ENCODE results near the gene ATP6V1B1. TPM values are rescaled to one million over a fixed set of nuclear protein-coding genes. Genes with fewer than 3 reads are reported as not detected.

ATP6V1B1 gene
- total RNA-seq, 4 donors from 2014 or later = 22.7 to 66.9 (median 39.5) TPM

DNA sequence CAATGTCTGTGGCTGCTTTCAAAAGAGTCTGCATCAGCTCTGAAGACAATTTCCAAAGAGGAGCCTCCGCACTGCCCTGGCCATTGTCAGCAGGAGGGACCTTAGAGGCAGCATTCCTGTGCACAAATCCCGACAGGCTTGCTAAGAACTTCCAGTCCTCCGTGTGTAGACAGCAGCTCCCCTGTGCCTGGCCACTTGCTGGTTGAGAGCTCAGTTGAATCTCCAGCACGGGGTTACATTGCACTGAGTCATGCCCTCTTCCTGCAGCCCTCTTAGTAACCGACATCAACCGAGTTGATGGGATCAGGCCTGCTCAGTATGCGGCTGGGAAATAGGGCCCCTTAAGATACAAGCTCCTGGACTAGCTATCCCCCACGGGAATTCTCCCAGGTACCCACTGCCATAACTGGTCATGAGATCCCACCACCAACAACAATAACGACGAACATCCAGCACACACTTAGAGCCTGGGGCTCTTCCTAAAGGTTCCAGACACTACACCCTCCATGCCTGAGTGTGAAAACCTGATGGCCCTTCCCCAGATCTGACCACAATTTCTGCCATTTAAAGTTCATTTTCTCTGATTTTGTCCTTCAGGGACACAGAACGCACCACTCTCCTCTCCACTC, 12.0 kb downstream of the ATP6V1B1 start:
- Histone ChIP-seq H3K4me3 (peak overlapping the region; percentile 33), H3K9me3 (no peaks in the 10 kb centered on the region), H3K4me1 (peaks cover 7% of the 10 kb centered on the region), H3K27ac (no peak overlapping the region), H3K36me3 (no peaks in the 10 kb centered on the region), H3K27me3 (peaks cover 9% of the 10 kb centered on the region)
- TF ChIP-seq POLR2AphosphoS5 (IDR thresholded peaks at IDR 0.05) = no peak
- no peak for TF ChIP-seq EP300 (IDR thresholded peaks at IDR 0.05)
- TF ChIP-seq, protein P1, sequence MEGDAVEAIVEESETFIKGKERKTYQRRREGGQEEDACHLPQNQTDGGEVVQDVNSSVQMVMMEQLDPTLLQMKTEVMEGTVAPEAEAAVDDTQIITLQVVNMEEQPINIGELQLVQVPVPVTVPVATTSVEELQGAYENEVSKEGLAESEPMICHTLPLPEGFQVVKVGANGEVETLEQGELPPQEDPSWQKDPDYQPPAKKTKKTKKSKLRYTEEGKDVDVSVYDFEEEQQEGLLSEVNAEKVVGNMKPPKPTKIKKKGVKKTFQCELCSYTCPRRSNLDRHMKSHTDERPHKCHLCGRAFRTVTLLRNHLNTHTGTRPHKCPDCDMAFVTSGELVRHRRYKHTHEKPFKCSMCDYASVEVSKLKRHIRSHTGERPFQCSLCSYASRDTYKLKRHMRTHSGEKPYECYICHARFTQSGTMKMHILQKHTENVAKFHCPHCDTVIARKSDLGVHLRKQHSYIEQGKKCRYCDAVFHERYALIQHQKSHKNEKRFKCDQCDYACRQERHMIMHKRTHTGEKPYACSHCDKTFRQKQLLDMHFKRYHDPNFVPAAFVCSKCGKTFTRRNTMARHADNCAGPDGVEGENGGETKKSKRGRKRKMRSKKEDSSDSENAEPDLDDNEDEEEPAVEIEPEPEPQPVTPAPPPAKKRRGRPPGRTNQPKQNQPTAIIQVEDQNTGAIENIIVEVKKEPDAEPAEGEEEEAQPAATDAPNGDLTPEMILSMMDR (IDR thresholded peaks at IDR 0.05) = no peak
- no peak for TF ChIP-seq POLR2A (IDR thresholded peaks at IDR 0.05)
- WGBS = 56% methylated on average over 5 of the region's 11 CpGs
- no peak for DNase-seq (ENCODE audit: low spot score in 2 of 2)

DNA sequence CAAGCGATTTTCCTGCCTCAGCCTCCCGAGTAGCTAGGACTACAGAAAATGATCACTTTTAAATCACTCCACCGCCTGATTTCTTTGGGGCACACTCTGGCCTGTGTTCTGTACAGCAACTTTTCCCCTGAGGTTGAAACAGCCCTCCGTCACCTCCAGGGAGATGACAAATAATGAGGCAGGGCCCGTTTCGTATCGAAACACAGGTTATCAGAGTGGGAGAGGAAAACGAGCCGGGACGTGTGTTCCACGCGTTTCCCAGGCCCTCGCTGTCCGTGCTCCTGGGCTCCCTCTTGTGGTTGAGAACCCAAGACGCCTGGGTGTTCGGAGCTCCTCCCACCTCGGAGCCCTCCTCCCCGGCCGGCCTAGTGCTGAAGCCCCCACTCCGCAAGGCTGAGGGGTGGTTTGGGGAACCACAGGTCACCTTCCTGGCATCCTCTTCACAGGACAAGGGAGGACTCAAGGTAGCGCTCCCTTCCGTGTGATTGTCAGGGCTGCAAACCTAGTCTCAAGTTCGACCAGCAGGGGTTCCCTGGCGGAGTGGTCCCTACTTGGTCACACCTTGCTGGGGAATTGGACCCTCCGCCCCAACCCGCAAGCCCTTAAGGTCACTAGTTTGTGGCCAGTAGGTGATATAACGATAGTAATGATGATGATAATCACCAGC, 12.8 kb downstream of the ATP6V1B1 start:
- Histone ChIP-seq H3K27ac (no peak overlapping the region), H3K27me3 (peaks cover 12% of the 10 kb centered on the region), H3K9me3 (no peaks in the 10 kb centered on the region), H3K36me3 (no peaks in the 10 kb centered on the region), H3K4me1 (peaks cover 7% of the 10 kb centered on the region), H3K4me3 (peak overlapping the region; percentile 33)
- WGBS = 11% methylated on average over 11 of the region's 27 CpGs
- DNase-seq (ENCODE audit: low spot score in 2 of 2) = peak in 1 of 2 donors; percentile 86
- no peak for TF ChIP-seq POLR2AphosphoS5 (IDR thresholded peaks at IDR 0.05)
- TF ChIP-seq, protein P1 (IDR thresholded peaks at IDR 0.05) = peak; percentile 52 to 87

DNA sequence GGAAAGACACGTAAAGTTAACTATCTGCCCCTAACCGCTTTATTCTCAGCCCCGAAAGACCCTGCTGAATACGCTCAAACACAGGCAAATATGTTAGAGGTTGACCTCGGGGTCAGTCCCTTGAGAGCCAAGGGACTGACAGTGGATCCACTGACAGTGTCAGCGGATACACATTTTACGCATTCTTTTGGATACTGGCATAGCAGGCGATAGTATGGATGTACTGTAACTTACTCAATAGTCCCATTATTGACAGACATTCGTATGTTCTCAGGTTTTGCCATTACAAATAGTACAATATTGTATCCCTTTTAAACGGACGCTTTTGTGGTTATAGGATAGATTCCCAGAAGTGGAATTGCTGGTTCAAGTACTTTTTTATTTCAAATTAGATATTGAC, 13.4 kb downstream of the ATP6V1B1 start:
- TF ChIP-seq EP300 (IDR thresholded peaks at IDR 0.05) (no peak), POLR2AphosphoS5 (IDR thresholded peaks at IDR 0.05) (no peak), POLR2A (IDR thresholded peaks at IDR 0.05) (no peak)
- TF ChIP-seq, protein P1 (IDR thresholded peaks at IDR 0.05) = no peak
- 79% methylated on average over 11 of the region's 11 CpGs for WGBS
- H3K27ac ChIP-seq = no peak overlapping the region
- H3K4me3 ChIP-seq = no peak overlapping the region
- H3K4me1 ChIP-seq = peaks cover 7% of the 10 kb centered on the region
- peaks cover 12% of the 10 kb centered on the region for H3K27me3 ChIP-seq
- H3K36me3 ChIP-seq = no peaks in the 10 kb centered on the region
- H3K9me3 ChIP-seq = no peaks in the 10 kb centered on the region
- DNase-seq (ENCODE audit: low spot score in 2 of 2) = no peak

DNA sequence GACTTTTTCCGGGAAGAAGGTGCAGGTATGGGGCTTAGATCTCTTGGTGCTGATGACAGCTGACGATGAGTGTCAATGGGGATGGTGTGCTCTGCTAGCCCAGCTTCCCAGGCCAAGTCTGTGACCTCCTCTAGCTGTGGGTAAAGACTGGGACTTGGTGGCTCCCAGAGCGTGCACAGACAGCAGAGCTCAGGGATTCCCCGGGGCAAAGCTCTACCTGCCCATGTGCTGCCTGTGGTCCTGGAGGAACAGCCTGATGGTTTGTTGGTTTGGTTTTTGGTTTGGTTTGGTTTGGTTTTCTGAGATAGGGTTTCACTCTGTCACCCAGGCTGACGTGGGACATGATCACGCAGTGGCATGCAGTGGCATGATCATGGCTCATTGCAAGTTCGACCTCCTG, 19.2 kb downstream of the ATP6V1B1 start:
- 72% methylated on average over 5 of the region's 7 CpGs for WGBS
- H3K27me3 ChIP-seq = peaks cover 12% of the 10 kb centered on the region
- TF ChIP-seq POLR2AphosphoS5 (IDR thresholded peaks at IDR 0.05) (no peak), POLR2A (IDR thresholded peaks at IDR 0.05) (no peak)

DNA sequence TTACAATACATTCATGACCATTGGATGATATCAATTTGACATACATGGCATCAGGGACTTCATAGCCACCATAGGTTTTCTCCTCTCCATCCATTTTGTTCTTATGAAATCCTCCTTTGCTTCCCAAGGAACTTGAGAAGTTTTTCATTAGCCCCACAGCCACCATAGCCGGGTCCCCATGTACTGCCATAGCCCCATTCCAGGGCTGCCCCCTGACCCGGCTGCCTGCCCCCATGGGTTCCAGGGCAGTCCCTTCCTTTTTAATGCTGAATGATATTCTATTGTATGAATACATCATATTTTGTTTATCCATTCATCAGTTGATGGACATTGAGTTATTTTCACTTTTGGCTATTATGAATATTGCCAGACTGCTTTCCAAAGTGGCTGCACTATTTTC, 20.4 kb downstream of the ATP6V1B1 start:
- no peak for DNase-seq (ENCODE audit: low spot score in 2 of 2)
- no peaks in the 10 kb centered on the region for H3K36me3 ChIP-seq
- no peak overlapping the region for H3K4me3 ChIP-seq
- TF ChIP-seq EP300 (IDR thresholded peaks at IDR 0.05) (no peak), POLR2AphosphoS5 (IDR thresholded peaks at IDR 0.05) (no peak), POLR2A (IDR thresholded peaks at IDR 0.05) (no peak)
- TF ChIP-seq, protein P1 (IDR thresholded peaks at IDR 0.05) = no peak
- no peak overlapping the region for H3K27ac ChIP-seq
- no peaks in the 10 kb centered on the region for H3K9me3 ChIP-seq
- H3K4me1 ChIP-seq = no peaks in the 10 kb centered on the region
- 90% methylated on average over 2 of the region's 2 CpGs for WGBS
- H3K27me3 ChIP-seq = peaks cover 15% of the 10 kb centered on the region

More for the DNA sequence above, 19.2 kb downstream of the ATP6V1B1 start:
- H3K4me3 ChIP-seq = no peak overlapping the region
- H3K27ac ChIP-seq = no peak overlapping the region
- H3K9me3 ChIP-seq = no peaks in the 10 kb centered on the region
- H3K36me3 ChIP-seq = no peaks in the 10 kb centered on the region
- no peaks in the 10 kb centered on the region for H3K4me1 ChIP-seq
- DNase-seq (ENCODE audit: low spot score in 2 of 2) = no peak

Data from suprapubic skin (tissue), 4 donors.